ENCODE data around the gene COLEC11. TPM values are rescaled to one million over a fixed set of nuclear protein-coding genes. Genes with fewer than 3 reads are reported as not detected.
A peak's percentile ranks its signal among the peaks of the same experiment; 100 is the strongest.
"Not testable (repeated sequence)": the region's sequence is repeated elsewhere in the genome, so short reads cannot be mapped to it uniquely, and the experiment has no call there.

COLEC11 gene
- total and polyA plus RNA-seq, 10 of the 15 experiments (the other 5 are each of a cell fraction or from before 2014, with no cell fraction given) = 0.08 to 0.74 (median 0.14) TPM; not detected in 4

- H3K9me3 ChIP-seq (replicated peaks; ENCODE audit: control insufficient read depth, insufficient read depth, low read length); POLR2A ChIA-PET; H3K27ac ChIP-seq (ENCODE audit: control insufficient read depth, insufficient read depth); H3K79me2 ChIP-seq (ENCODE audit: control insufficient read depth, insufficient read depth, low read length); H3K36me3 ChIP-seq (ENCODE audit: control insufficient read depth in 2 of 2, insufficient read depth in 2 of 2, low read length in 1 of 2); in situ Hi-C loops (cut with MboI); H3K4me2 ChIP-seq (ENCODE audit: control insufficient read depth, insufficient read depth); H4K20me1 ChIP-seq (ENCODE audit: control insufficient read depth, insufficient read depth); intact Hi-C loops (cut with micrococcal nuclease; ENCODE audit: unreplicated experiment); H3K9ac ChIP-seq (ENCODE audit: control insufficient read depth, insufficient read depth, low read length); H2AFZ ChIP-seq (ENCODE audit: control insufficient read depth, low read depth, low read length); BruUV-seq (replicated peaks); DNase-seq (ENCODE audit: low read depth, low spot score); H3K4me3 ChIP-seq; H3K27me3 ChIP-seq (replicated peaks in 1 of 2; ENCODE audit: control insufficient read depth in 2 of 2, insufficient read depth in 2 of 2, low read length in 1 of 2): not testable (repeated sequence)
- 17% methylated on average over 7 of the region's 7 CpGs for WGBS (ENCODE audit: insufficient coverage, insufficient replicate concordance, low lambda C conversion rate, missing lambda C conversion rate)
- peaks cover 15% of the 10 kb centered on the region for H3K4me1 ChIP-seq (ENCODE audit: control insufficient read depth, insufficient read depth, low read length)
- ChIA-PET RAD21 (ENCODE audit: unreplicated experiment) (interaction anchor here (2.2 kb wide), 1 partner anchor 9 kb away, joined by 6 read pairs; no protein-coding TSS in a partner anchor), CTCF (interaction anchor here (0.6 to 1.4 kb wide), 3 partner anchors 9 to 22 kb away, joined by 3 to 5 read pairs (median 3); no protein-coding TSS in a partner anchor), SMC1A (ENCODE audit: uncharacterized antibody, unreplicated experiment) (interaction anchor here (0.9 to 1.1 kb wide), 2 partner anchors 9 to 406 kb away, joined by 3 read pairs; no protein-coding TSS in a partner anchor)
- ATAC-seq (peak; percentile 23), FAIRE-seq (peak; percentile 38)
- TF ChIP-seq FOXM1 (IDR thresholded peaks at IDR 0.05; ENCODE audit: low read depth, low read length) = 0 out of 2 replicates have a peak, but pooled peaks have one; percentile 20
- TF ChIP-seq TCF12 (IDR thresholded peaks at IDR 0.05; ENCODE audit: low read depth, low read length) = 0 out of 2 replicates have a peak, but pooled peaks have one; percentile 22
- TF ChIP-seq EED (IDR thresholded peaks at IDR 0.05; ENCODE audit: low read depth) = peak; percentile 96
- TF ChIP-seq ATF2 (IDR thresholded peaks at IDR 0.05; ENCODE audit: low read length) = 0 out of 2 replicates have a peak, but pooled peaks have one; percentile 22
- TF ChIP-seq TCF3 (IDR thresholded peaks at IDR 0.05; ENCODE audit: borderline replicate concordance, insufficient read depth, low read depth, low read length) = 0 out of 2 replicates have a peak, but pooled peaks have one; percentile 33
- peak; percentile 26; the same call in 1 of the 2 replicates for TF ChIP-seq RUNX3 (IDR thresholded peaks at IDR 0.05; ENCODE audit: low read length)
- TF ChIP-seq IKZF2 (IDR thresholded peaks at IDR 0.05) = peak; percentile 79 to 92
- peak; percentile 44; the same call in 1 of the 2 replicates for TF ChIP-seq IKZF1 (conservative IDR thresholded peaks at IDR 0.05)
- peak in 1 of 2 experiments; percentile 75; a peak in 2 of 4 replicates for TF ChIP-seq ETV6 (conservative IDR thresholded peaks at IDR 0.05 in 1 of 2, IDR thresholded peaks at IDR 0.05 in 1 of 2; ENCODE audit: borderline replicate concordance in 1 of 2, low read depth in 1 of 2)
- peak; percentile 46; the same call in 1 of the 2 replicates for TF ChIP-seq CREM (IDR thresholded peaks at IDR 0.05; ENCODE audit: low read depth)
- TF ChIP-seq JUNB (IDR thresholded peaks at IDR 0.05) = peak; percentile 88
- peak; percentile 64; the same call in 1 of the 2 replicates for TF ChIP-seq NFIC (IDR thresholded peaks at IDR 0.05; ENCODE audit: low read depth, low read length)
- TF ChIP-seq RAD51 (IDR thresholded peaks at IDR 0.05) = peak; percentile 42; the same call in 1 of the 2 replicates
- peak; percentile 29 for TF ChIP-seq BCL3 (IDR thresholded peaks at IDR 0.05; ENCODE audit: borderline replicate concordance, insufficient read depth, low read depth, low read length, poor library complexity, severe bottlenecking)
- 0 out of 2 replicates have a peak, but pooled peaks have one; percentile 12 for TF ChIP-seq PKNOX1 (IDR thresholded peaks at IDR 0.05)
Measured at GRCh38 chr2:3660640-3661039, 65.7 kb downstream of the COLEC11 start.

All from GM12878 (cell line).